Fibroblast of skin of left quadriceps (primary cell): ENCODE results near the gene IL34.
"Not testable (repeated sequence)": the region's sequence is repeated elsewhere in the genome, so short reads cannot be mapped to it uniquely, and the experiment has no call there.

Source experiments
- DNase-seq, 2 experiments: peaks; one replicate each; pipeline ENCODE4 v3.0.0-alpha.2; 2013; ENCODE audit warnings: low read depth in 2 of 2

IL34 gene

GRCh38 chr16:70632273-70632672, 14.1 kb upstream of the IL34 start:
- DNase-seq: no peak

- DNase-seq: not testable (repeated sequence)
These were observed 12.7 kb upstream of the IL34 start for GRCh38 chr16:70633617-70634016.

- DNase-seq: no peak
These were observed 11.5 kb upstream of the IL34 start for GRCh38 chr16:70634861-70635260.

GRCh38 chr16:70635336-70636016, 10.9 kb upstream of the IL34 start:
- peak; percentile 29 to 32 for DNase-seq

GRCh38 chr16:70638814-70639792, 7.3 kb upstream of the IL34 start:
- no peak for DNase-seq

GRCh38 chr16:70642633-70643032, 3.7 kb upstream of the IL34 start:
- DNase-seq: no peak

GRCh38 chr16:70643264-70643663, 3.1 kb upstream of the IL34 start:
- DNase-seq: not testable (repeated sequence)

GRCh38 chr16:70644763-70645597, 1.4 kb upstream of the IL34 start:
- no peak for DNase-seq

GRCh38 chr16:70647441-70648359, 1.3 kb downstream of the IL34 start:
- no peak for DNase-seq

GRCh38 chr16:70648606-70649005, 2.2 kb downstream of the IL34 start:
- DNase-seq: no peak

- no peak for DNase-seq
These were observed 2.9 kb downstream of the IL34 start for GRCh38 chr16:70649300-70649699.

- DNase-seq: no peak
These were observed 3.9 kb downstream of the IL34 start for GRCh38 chr16:70650216-70650615.

GRCh38 chr16:70651524-70651923, 5.2 kb downstream of the IL34 start:
- DNase-seq: no peak

GRCh38 chr16:70652322-70652721, 6.0 kb downstream of the IL34 start:
- no peak for DNase-seq

- no peak for DNase-seq
These were observed 7.0 kb downstream of the IL34 start for GRCh38 chr16:70653406-70653805.

- DNase-seq: peak; percentile 64 to 65
These were observed 7.7 kb downstream of the IL34 start for GRCh38 chr16:70653809-70654771.

- no peak for DNase-seq
These were observed 9.8 kb downstream of the IL34 start for GRCh38 chr16:70656065-70656711.

GRCh38 chr16:70656712-70657263, 10.4 kb downstream of the IL34 start:
- DNase-seq: no peak

- no peak for DNase-seq
These were observed 11.6 kb downstream of the IL34 start for GRCh38 chr16:70657956-70658355.
